ENCODE data around the gene MT1A.

DNA sequence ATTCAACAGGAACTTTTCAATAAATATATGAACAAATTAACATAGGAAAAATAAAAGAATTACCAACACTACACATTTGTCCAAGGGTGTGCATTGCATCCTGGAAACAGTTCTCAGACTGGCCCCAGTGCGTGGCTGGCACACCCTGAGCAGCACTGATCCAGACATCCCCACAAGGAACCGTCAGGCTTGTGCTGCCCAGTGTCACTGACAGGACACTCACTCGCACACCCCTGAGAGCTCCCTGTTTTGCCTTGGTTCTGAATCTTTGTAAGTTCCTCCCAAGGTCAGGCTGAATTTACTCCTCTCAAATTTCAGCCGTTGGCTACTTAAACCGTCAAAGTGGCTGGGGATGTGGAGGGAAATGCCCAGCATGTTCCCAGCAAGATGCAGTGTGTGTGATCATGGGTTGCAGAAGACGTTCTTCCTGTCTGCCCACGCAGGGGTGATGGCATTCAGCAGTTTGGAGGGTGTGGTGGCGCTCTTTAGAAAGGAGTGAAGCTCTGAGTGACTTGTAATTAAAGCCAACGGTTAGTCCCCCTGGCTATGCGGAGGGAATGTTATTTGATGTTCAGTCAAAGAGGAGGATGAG is 28.4 kb upstream of the MT1A start:
- no peak for TF ChIP-seq POLR2AphosphoS5 (IDR thresholded peaks at IDR 0.05; ENCODE audit: borderline replicate concordance, low read depth, low read length)
- TF ChIP-seq EZH2 (IDR thresholded peaks at IDR 0.05), result no peak
